ENCODE results near the gene LSM12.
"Not testable (repeated sequence)": the region's sequence is repeated elsewhere in the genome, so short reads cannot be mapped to it uniquely, and the experiment has no call there.

Gene LSM12
- 8.2 to 12.0 (median 11.2) reads per million in 4 experiments for total RNA-seq

- peak; percentile 84 for DNase-seq
These were observed at the start of gene LSM12 for GRCh38 chr17:44066204-44066930. Gene LSM12 (minus strand): TSS chr17:44066671. CDS start chr17:44066587, 84 bp downstream.

- no peak for DNase-seq
These were observed 49.3 kb upstream of the LSM12 start for GRCh38 chr17:44115585-44116415.

GRCh38 chr17:44113868-44114840 is 47.7 kb upstream of the LSM12 start:
- DNase-seq = no peak

- DNase-seq = no peak
These were observed 46.9 kb upstream of the LSM12 start for GRCh38 chr17:44113382-44113781.

GRCh38 chr17:44112284-44113280 is 46.1 kb upstream of the LSM12 start:
- no peak for DNase-seq

- no peak for DNase-seq
These were observed 45.3 kb upstream of the LSM12 start for GRCh38 chr17:44111777-44112176.

GRCh38 chr17:44110823-44111633 is 44.6 kb upstream of the LSM12 start:
- peak; percentile 48 for DNase-seq

GRCh38 chr17:44110011-44110686 is 43.7 kb upstream of the LSM12 start:
- DNase-seq = no peak

- no peak for DNase-seq
These were observed 42.8 kb upstream of the LSM12 start for GRCh38 chr17:44109312-44109630.

GRCh38 chr17:44108440-44109311 is 42.2 kb upstream of the LSM12 start:
- DNase-seq = no peak

- DNase-seq = no peak
These were observed 40.3 kb upstream of the LSM12 start for GRCh38 chr17:44106801-44107200.

- no peak for DNase-seq
These were observed 39.5 kb upstream of the LSM12 start for GRCh38 chr17:44105941-44106340.

- no peak for DNase-seq
These were observed 39.0 kb upstream of the LSM12 start for GRCh38 chr17:44105483-44105882.

- no peak for DNase-seq
These were observed 36.6 kb upstream of the LSM12 start for GRCh38 chr17:44102849-44103622.

GRCh38 chr17:44101858-44102257 is 35.4 kb upstream of the LSM12 start:
- not testable (repeated sequence) for DNase-seq

- DNase-seq = no peak
These were observed 30.9 kb upstream of the LSM12 start for GRCh38 chr17:44097110-44097958.

All from effector CD8-positive, alpha-beta T cell (primary cell).